IPS DF 19.7 (cell line): Measurements from ENCODE around the gene CKS2.
"Not testable (repeated sequence)": the region's sequence is repeated elsewhere in the genome, so short reads cannot be mapped to it uniquely, and the experiment has no call there.

ENCODE experiments used
- DNase-seq: peaks from one replicate; pipeline ENCODE4 v3.0.0-alpha.2; 2013; ENCODE audit warnings: low read depth, low spot score

Gene CKS2

DNA sequence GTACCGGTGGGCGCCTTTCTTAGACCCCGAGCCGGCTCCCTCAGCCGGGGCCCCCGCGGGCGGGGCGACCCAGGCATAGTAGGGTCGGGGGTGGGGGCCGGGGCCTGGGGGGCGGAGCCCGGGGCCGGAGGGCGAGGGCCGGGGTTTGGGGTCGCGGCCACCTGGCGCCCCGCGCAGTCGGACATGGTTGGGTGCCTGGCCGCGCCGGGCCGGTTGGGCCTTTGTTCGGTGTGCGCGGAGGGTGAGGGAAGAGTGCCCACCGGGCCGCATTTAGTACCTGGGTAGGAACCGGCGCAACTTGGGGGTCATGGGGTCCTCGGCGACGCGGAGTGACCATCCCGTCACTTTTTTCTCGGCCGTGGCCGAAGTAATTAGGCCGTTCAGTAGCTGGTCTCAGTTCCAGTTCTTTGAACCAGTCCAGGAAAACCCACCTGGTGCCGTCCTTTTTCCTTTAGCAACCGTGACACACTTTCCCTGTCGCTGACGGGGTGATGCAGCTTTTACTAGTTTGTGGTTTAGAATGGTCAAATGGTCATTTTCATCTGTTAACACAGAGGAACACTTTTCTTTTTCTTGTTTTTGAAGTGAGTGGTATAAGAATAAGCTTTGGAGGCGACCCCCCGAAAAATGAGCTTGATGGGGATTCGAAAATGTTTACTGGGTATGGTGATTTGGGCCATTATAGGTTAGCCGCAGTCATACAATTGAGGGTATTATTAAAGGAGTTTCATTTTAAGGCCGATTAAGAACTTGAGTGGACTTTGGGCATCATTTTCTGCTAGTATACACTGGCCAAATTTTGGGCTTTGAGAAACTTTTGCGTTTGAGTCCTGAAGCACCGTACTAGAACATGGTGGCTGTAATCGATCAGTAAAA lies 589 bp downstream of the CKS2 start:
- DNase-seq, result no peak

DNA sequence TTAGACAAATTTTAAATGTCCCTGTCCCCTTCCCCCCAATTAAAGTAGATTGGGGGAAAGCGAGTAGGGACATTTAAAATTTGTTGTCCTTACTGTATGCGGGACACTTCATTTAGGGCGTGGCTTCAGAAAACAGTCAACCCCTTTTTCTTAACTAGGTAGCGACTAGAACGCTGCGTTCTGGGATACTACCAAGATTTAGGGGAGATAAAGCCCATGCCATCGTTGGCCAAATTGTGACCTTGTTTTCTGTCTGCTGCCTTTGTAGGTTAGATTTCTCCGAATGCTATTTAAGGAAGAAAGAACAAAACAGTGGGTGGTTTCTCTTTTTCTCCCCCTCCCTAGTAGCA lies 1.2 kb downstream of the CKS2 start:
- DNase-seq, result no peak

DNA sequence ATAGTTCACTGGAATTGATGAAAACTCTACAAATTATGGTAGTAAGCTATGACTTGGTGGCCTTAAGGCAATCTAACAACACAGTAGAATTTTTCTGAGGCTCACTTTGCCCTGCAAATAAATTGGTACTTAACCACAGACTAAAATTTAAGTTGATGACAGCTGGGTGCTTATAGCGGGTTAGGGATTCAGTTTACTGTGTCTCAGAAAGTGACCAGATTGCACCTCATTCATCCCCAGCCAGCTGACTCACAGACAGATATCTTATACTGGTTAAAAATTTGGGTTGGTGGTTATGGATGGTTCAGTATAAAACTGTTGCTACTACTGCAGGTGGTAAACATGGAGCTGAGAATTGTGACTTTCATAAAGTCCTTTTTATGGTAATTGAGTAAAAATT lies 2.8 kb downstream of the CKS2 start:
- DNase-seq, result no peak

DNA sequence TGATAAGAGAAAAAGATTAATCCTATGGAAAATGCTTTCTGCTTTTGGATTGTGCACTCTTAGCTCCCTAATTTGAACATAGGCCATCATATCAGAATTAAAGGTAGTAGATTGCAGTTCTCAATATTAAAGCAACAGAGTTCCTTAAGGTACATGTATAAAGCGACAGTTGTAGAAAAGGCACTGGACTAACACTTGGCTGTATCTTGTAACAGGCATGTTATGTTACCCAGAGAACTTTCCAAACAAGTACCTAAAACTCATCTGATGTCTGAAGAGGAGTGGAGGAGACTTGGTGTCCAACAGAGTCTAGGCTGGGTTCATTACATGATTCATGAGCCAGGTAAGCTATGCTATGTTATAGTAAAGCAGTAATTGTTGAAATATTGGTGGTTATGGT lies 4.0 kb downstream of the CKS2 start:
- no peak for DNase-seq

DNA sequence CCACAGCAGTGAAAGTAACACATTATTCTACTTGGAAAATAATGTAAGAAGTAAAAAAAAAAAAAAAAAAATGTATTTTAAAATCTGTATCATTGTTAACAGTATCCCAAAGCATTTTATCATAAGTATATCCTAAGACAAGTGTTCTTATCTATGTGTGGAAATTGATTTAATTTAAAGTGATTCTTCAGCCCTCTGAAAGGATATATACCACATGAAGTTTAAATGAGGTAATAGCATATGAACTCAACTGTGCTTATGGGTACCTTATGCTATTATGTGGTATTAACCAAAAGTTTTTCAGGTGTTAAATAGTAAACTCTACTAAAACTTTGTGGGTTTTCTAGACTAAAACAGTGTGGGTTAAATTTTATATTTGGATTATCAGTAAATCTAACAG lies 4.5 kb downstream of the CKS2 start:
- no peak for DNase-seq

DNA sequence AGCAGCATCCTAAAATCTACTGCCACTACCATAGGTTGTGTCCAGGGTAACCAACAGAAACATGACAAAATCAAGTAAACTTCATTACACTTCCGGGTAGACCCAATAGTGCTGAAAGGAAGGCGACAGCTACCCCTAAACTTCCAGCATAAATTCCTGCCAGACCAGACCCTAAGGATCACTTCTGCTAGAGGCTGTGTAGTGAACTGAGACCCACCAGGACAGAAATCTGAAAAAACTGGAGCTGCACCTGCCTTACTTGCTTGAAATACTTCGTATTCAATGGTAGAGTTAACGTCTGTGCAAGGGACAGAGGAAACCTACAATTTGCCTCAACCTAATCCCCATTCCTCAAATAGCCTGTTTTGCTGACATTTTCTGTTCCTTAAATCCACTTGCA lies 6.3 kb downstream of the CKS2 start:
- DNase-seq, result no peak

DNA sequence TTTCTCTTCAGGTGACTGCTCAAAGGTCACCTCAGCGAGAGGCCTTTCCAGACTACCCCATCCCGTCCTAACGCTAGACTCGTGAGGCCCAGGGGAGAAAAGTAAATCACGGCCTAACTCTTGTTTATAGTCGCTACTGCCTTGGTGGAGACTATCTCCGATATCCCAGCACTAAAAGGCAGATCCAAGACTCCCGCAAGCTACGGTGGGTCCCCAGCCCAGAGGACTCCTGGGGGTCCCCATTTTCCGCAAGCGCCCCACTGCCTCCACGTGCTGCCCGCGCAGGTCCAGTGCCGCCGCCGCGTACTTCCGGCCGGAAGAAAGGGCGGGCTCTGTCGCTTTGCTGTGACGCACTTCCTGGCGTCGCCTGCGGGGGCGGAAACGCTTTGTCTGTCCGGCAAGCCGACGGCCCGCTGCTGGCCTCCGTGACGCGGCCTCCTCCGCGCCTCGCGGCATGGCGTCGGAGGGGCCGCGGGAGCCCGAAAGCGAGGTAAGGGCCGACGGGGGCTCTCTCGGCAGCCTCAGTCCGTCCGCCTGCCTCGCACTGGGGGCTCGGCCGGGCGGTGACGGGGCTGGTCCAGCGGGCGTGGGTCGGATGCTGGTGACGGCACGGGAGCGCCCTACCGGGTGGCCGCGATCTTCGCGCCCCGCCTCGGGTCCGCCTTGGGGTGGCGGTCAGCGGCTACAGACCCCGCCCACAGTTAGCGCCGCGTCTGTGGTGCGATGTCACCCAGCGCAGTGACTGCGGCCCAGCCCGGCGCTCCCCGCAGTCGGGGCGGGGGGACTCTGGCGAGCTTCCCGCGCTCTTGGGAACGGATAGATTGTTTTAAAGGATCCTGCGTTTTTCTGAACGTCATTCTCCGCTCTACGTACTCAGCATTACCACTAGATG lies 7.4 kb downstream of the CKS2 start, which contains the start of gene SECISBP2:
Gene SECISBP2, plus strand, starts transcription at position 378 of the 892 bp plus-strand sequence. Its CDS starts 77 bp downstream, at position 455.
- peak; percentile 73 for DNase-seq

DNA sequence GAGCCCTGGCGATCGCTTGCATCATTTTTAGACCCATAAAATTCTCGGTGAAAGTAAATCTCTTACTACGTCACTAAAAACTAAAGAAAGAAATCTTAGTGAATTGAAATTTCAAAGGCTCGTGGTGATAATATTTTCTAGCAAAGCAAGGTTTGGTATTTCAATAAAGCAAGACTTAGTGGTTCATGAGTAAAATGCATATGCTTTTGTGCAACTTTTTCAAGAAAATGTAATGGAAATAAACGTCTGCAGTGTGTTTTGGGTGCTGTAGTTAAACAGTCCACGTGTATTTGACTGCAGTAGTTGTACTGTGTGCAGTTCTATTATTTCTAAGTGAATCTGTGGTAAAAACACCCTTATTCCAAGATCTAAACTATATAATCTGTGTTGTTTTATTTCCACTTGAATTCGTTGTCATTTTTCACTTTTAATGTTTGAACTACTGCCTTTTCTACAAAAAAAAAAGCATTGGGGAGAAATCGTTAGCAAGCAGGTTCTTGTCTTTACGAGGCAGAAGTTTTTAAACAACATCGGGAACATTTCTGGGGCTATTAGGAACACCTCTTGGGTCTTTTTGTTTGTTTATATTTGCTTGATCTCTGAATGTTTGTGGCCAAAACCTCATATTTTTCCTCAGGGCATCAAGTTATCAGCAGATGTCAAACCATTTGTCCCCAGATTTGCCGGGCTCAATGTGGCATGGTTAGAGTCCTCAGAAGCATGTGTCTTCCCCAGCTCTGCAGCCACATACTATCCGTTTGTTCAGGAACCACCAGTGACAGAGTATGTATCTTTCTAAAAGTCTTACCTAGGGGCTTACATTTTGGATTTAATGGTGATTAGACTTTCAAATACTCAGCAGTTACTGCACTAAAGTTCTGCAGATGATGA lies 8.3 kb downstream of the CKS2 start:
- DNase-seq, result no peak

DNA sequence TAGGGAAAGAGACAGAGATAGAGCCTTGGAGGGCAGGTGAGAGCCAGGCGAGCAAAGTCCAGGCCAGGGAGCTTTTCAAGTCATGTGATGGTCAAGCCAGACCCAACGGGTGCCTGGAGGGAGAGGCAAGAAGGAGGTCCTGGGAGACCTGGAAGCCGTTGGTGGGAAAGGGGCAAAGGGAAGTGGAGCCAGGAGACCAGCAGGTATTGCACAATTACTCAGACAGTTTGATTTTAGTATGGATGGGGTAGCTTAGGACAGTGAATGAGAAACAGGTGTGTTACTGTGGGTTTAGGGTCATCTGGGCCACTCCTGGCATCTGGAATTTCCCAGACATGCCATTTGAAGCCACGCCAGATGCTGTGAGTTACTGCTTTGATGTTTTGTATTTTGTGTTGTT lies 12.4 kb downstream of the CKS2 start:
- DNase-seq, result no peak

DNA sequence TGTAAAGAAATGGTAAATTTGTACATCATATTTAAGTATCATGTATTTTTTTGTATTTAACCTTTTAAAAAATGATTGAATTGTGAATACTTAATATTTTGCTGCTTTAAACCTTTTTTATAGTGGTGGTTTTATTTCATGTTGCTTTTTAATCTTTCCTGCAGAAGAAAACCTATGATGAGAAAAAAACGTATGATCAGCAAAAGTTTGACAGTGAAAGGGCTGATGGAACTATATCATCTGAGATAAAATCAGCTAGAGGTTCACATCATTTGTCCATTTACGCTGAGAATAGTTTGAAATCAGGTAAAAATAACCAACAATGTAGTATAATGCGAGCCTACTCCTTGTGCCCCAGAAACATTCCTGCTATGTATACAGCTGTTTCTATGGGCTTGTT lies 14.7 kb downstream of the CKS2 start:
- DNase-seq, result no peak

DNA sequence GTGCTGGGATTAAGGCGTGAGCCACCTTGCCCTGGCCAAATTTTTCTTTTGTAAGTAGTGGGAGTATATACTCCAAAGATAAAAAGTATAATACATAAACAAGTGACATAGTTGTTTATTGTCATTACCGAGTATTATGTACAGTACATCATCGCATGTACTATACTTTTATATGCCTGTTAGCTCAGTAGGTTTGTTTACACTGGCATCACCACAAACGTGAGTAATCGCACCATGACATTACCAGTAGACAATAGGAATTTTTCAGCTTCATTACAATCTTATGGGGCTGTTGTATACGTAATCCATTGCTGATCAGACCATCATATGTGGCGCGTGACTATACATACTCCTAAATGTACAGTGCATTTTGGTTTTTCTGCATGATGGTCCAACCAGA lies 17.1 kb downstream of the CKS2 start:
- DNase-seq, result no peak

DNA sequence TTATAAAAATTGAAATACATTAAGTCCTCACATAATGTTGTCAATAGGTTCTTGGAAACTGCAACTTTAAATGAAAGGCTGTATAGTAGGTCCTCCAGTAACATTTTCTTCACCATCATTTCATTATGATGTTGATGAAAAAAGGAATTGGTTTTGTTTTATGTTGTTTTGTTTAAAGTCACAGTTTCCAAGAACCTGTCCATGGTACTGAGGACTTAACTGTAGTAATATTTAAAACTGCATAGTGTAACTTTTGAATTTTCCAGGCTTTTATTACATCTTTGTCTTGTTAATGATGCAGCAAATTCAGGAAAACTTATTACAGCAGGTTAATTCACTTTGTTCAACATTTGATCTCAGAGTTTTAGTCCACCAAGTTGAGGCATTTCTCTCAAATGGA lies 18.9 kb downstream of the CKS2 start:
- no peak for DNase-seq

DNA sequence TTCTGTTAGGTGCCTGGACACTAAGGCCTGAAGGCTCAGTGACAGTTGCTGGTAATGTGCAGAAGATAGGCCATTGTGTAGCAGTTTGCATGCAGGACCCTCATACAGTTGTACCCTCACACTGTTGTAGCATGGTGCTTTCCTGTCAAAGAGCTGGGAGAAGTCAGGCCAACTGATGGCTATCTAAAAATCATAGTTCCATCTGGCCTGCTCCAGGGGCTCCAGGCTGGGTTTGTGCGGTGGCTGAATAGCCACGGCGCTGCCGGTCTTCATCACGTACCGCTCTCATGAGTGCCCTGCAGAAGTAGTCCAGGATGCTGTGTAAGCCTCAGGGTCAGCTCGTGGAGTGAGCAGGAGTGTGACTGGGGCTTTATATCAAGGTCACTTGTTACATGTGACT lies 19.5 kb downstream of the CKS2 start:
- no peak for DNase-seq

DNA sequence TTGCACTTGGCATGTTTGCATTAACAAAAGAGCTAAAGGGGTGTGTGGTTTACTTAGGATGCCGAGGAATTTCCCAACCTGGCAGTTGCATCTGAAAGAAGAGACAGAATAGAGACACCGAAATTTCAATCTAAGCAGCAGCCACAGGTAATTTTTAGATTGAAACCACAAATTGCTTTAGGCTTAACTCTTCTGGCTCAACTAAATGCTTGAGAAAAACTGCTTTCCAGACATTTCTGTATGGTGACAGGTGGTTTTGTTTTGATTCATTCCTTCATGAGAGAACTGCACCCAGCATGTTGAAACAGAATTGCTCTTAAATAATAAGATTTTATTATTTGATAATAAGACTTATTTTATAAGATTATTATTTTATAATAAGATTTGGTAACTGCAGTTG lies 28.8 kb downstream of the CKS2 start:
- DNase-seq, result no peak

DNA sequence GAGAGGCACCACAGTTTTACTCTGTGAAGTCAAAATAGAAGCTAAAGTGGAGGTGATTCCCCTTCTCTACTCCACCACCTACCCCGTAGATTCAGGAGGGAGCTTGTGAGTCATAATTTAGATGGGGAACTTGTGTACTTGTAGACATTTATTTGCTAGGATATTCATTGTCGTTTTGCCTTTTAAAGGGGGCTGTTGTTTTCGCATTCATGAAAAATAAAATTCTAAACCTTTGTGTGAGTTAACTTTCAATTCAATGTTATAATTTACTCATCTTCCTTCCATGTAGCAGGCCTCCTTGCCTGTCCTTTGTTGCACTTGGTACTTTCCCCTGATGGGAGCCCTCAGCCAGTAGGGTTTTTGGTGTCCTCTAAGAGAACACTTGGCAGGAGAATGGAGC lies 29.3 kb downstream of the CKS2 start:
- no peak for DNase-seq

DNA sequence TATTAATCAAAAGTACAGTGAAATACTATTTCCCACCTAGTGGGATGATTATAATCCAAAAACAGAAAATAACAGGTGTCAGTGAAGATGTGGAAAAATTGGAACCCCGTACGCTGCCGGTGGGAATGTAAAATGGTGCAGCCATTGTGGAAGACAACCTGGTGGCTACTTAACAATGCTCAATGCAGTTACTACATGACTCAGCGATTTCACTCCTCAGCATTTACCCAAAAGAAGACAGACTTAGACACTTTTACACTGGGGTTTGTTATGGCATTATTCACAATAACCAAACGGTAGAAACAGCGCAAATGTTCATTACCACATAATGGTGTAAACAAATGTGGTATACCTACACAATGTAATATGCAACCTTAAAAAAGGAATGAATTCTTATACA lies 31.2 kb downstream of the CKS2 start:
- DNase-seq, result no peak

DNA sequence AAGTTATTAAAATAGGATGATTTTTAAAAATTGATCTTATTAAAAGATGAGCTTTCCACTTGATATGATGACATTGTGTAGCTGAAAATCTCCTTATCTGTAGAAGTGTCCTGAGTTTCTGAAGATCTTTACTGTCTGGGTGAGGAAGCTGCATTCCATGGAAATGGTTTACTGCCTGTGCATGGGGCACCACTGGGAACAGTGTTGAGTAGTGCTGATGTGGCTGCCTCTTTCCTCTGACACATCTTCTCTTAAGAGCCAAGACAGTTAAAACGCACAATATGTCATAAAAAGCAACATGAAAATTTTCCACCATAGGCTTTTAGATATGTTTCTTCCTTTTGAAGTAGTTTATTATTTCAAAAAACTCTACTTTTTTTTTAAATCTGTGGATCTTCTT lies 32.0 kb downstream of the CKS2 start:
- no peak for DNase-seq

DNA sequence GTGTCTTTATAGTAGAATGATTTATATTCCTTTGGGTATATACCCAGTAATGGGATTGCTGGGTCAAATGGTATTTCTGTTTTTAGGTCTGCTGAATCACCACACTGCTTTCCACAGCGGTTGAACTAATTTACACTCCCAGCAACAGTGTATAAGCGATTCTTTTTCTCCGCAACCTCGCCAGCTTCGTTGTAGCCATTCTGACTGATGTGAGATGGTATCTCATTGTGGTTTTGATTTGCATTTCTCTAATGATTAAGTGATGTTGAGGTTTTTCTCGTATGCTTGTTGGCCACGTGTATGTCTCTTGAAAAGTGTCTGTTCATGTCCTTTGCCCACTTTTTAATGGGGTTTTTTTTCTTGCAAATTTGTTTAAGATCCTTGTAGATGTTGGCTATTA lies 32.8 kb downstream of the CKS2 start:
- not testable (repeated sequence) for DNase-seq

DNA sequence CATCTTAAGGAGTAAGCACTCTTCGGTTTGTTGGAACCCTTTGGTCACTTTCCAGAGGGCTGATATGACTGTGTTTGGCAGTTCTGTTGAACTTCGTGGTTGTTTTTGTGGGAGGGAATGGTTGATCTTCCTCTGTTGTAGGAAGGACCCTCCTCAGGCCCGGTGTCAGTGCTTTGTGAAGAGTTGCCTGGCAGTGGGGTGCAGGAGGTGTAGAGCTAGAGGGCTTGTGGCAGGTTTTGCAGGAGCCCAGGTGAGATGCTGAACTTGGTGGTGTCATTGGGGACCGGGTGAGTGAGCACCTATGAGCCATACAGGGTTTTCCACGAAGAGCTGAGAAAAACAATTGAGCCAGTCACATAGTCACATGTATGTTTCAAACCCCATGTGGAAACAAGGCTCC lies 34.5 kb downstream of the CKS2 start:
- no peak for DNase-seq

DNA sequence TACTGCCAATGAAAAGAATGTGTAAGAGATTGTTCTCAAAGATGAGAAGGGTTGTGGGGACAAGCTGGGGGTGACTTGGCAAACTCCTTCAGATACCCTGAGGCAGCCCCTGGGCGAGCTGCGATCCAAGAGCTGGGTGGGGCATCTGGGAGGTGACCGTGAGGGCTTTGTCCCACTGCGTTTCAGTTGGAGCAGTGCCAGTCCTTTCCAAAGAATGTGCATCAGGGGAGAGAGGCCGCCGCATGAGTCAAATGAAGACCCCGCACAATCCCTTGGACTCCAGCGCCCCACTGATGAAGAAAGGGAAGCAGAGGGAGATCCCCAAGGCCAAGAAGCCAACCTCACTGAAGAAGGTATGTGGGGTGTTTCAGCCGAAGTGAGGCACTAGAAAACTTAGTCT lies 35.7 kb downstream of the CKS2 start:
- DNase-seq, result no peak

DNA sequence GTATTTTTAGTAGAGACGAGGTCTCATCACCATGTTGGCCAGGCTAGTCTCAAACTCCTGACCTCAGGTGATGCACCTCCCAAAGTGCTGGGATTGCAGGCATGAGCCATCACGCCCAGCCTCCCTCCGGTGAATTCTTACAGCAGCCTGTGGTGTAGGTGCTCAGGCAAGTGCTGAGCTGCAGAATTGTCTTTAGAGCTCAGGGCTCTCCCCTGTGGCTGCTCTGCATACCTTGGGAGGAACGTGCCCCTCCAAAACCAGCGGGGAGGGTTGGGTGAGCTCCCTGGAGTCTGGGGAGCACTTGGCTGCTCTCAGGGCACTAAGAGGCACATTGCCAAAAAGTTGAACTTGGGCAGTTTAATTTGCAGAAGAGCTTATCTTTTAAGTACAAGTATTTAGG lies 36.7 kb downstream of the CKS2 start:
- no peak for DNase-seq

DNA sequence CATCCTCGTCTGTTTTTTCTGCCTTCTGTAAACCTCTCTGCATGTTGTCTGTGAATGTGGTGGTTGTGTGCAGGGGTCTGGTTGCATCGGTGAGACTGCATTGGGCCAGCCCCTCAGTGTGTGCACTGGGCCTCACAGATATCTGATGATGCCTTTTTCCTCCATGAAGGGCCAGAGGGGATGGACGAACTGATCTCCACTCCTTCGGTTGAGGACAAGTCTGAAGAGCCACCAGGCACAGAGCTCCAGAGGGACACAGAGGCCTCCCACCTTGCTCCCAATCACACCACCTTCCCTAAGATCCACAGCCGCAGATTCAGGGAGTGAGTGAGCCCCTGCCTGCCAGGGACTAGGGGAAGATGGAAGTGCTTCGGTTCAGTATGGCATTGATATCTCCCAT lies 38.6 kb downstream of the CKS2 start:
- DNase-seq, result no peak
